Measurements from ENCODE around the gene MAP1LC3A. TPM values are rescaled to one million over a fixed set of nuclear protein-coding genes. Genes with fewer than 3 reads are reported as not detected.

MAP1LC3A gene
- total RNA-seq, 1 experiment from 2014 or later = 25.9 TPM

DNA sequence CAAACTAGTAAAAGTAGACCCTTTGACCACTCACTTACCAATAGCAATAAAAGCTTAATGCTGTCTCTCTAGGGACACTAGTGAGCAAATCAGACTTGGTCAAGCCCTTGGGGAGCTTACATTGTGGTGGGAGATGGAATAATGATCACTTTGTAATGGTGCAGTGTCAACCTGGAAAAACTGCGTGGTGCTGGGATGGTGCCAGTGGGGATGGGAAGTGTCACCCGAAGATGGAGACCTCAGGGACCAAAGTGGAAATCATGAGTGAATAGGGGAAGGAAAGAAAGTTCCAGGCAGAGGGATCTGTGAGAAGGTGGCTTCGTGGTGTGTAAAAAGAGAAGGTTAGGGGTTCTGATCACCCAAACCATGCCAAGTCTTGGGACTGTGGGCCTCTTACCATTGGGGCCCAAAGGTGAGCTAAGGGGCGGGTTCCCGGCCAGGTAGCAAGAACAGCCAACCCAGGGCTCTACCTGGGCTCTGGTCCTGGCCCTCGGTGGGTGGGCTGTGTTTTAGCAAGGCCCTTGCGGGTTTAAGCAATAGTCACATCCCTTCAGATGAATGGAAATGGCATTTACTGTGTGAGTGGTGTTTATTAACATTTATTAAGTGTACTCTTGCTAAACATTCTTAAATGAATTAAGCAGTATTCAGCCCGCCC, 26.8 kb upstream of the MAP1LC3A start:
- TF ChIP-seq, protein P1, sequence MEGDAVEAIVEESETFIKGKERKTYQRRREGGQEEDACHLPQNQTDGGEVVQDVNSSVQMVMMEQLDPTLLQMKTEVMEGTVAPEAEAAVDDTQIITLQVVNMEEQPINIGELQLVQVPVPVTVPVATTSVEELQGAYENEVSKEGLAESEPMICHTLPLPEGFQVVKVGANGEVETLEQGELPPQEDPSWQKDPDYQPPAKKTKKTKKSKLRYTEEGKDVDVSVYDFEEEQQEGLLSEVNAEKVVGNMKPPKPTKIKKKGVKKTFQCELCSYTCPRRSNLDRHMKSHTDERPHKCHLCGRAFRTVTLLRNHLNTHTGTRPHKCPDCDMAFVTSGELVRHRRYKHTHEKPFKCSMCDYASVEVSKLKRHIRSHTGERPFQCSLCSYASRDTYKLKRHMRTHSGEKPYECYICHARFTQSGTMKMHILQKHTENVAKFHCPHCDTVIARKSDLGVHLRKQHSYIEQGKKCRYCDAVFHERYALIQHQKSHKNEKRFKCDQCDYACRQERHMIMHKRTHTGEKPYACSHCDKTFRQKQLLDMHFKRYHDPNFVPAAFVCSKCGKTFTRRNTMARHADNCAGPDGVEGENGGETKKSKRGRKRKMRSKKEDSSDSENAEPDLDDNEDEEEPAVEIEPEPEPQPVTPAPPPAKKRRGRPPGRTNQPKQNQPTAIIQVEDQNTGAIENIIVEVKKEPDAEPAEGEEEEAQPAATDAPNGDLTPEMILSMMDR (conservative IDR thresholded peaks at IDR 0.05) = no peak
- WGBS (ENCODE audit: extremely low coverage, insufficient read length, low lambda C conversion rate) = no CpG with 5 or more reads among the region's 8 CpGs
- peak overlapping the region in 1 of 3 experiments; percentile 23; a peak in 3 of 7 replicates for H3K27ac Mint-ChIP-seq
- Histone ChIP-seq H3K27ac (ENCODE audit: insufficient read length, low read depth, low read length) (no peak overlapping the region), H4K8ac (replicated peaks; ENCODE audit: insufficient read length, low read depth, low read length) (no peak overlapping the region), H3K23me2 (ENCODE audit: insufficient read length, low read depth, low read length, poor library complexity, severe bottlenecking) (no peaks in the 10 kb centered on the region), H2BK5ac (ENCODE audit: insufficient read length, low read length) (no peak overlapping the region), H2BK15ac (ENCODE audit: low read depth, low read length) (no peak overlapping the region), H3K23ac (ENCODE audit: insufficient read length, low read depth, low read length) (no peak overlapping the region), H3T11ph (ENCODE audit: low read length) (no peak overlapping the region), H3K9me3 (ENCODE audit: control insufficient read depth, low read depth, low read length) (no peaks in the 10 kb centered on the region), H2AK5ac (ENCODE audit: insufficient read length, low read length) (no peak overlapping the region), H2BK20ac (ENCODE audit: low read depth, low read length, poor library complexity, severe bottlenecking) (no peak overlapping the region), H3K14ac (ENCODE audit: insufficient read depth, low read length) (no peak overlapping the region), H3K56ac (ENCODE audit: insufficient read length, low read depth, low read length) (no peak overlapping the region), H2BK12ac (ENCODE audit: insufficient read length, low read depth, low read length) (no peak overlapping the region), H4K5ac (ENCODE audit: insufficient read length, low read depth, low read length) (no peak overlapping the region), H2AFZ (ENCODE audit: low read length) (no peak overlapping the region), H3K27me3 (ENCODE audit: insufficient read depth, low read length) (no peaks in the 10 kb centered on the region), H3K4me2 (ENCODE audit: insufficient read depth, insufficient read length, low read length) (no peak overlapping the region), H4K91ac (ENCODE audit: insufficient read length, low read depth, low read length) (no peak overlapping the region), H3K4ac (ENCODE audit: low read depth, low read length) (no peak overlapping the region), H3K79me1 (ENCODE audit: insufficient read depth, low read depth, low read length, poor library complexity, severe bottlenecking) (no peaks in the 10 kb centered on the region), H3K9ac (ENCODE audit: extremely low read depth, insufficient read length, low read length) (no peak overlapping the region), H2BK120ac (ENCODE audit: low read depth, low read length, poor library complexity, severe bottlenecking) (no peak overlapping the region), H3K4me1 (ENCODE audit: insufficient read depth, low read length) (no peaks in the 10 kb centered on the region), H3K79me2 (ENCODE audit: insufficient read depth, low read length) (no peaks in the 10 kb centered on the region), H4K20me1 (ENCODE audit: control insufficient read depth, insufficient read depth, insufficient read length) (no peaks in the 10 kb centered on the region), H3K18ac (ENCODE audit: insufficient read length, low read depth, low read length) (no peak overlapping the region)
- DNase-seq = no peak
- no peak overlapping the region for H3K4me3 Mint-ChIP-seq
- peaks cover 26 to 82% (median 61%) of the 10 kb centered on the region in 3 experiments; a peak in 6 of 7 replicates for H3K36me3 Mint-ChIP-seq (ENCODE audit: insufficient read depth in 1 of 3, low read depth in 3 of 3)
- H3K27me3 Mint-ChIP-seq (ENCODE audit: low read depth) = no peaks in the 10 kb centered on the region
- no peaks in the 10 kb centered on the region for H3K4me1 Mint-ChIP-seq
- H3K9me3 Mint-ChIP-seq = no peaks in the 10 kb centered on the region
